GM19351 (cell line): ENCODE measurements around the gene SLC9C2.
"Not testable (repeated sequence)": the region's sequence is repeated elsewhere in the genome, so short reads cannot be mapped to it uniquely, and the experiment has no call there.

ENCODE experiments used
- ATAC-seq: cut with Tn5 transposase; IDR thresholded peaks from one replicate; pipeline ENCODE4 v1.9.1; 2021; ENCODE audit warnings: mild to moderate bottlenecking, moderate library complexity; ENCODE audit not compliant: unreplicated experiment

Gene SLC9C2

GRCh38 chr1:173603056-173603591, at the start of gene SLC9C2:
Gene SLC9C2 (minus strand): TSS chr1:173603072. CDS start chr1:173601776, 1,296 bp downstream.
- ATAC-seq = no peak

GRCh38 chr1:173648880-173649605, 46.2 kb upstream of the SLC9C2 start:
- no peak for ATAC-seq

GRCh38 chr1:173646656-173647055, 43.8 kb upstream of the SLC9C2 start:
- no peak for ATAC-seq

- ATAC-seq = not testable (repeated sequence)
Measured at GRCh38 chr1:173642450-173643139, 39.7 kb upstream of the SLC9C2 start.

GRCh38 chr1:173639102-173639501, 36.2 kb upstream of the SLC9C2 start:
- ATAC-seq = no peak

GRCh38 chr1:173638043-173639021, 35.5 kb upstream of the SLC9C2 start:
- ATAC-seq = no peak

GRCh38 chr1:173637236-173638042, 34.6 kb upstream of the SLC9C2 start:
- ATAC-seq = not testable (repeated sequence)

- ATAC-seq = no peak
Measured at GRCh38 chr1:173635116-173635515, 32.2 kb upstream of the SLC9C2 start, which contains the start of gene TEX50. Gene TEX50 (plus strand): TSS chr1:173635338. CDS start chr1:173635522, 184 bp downstream.

- ATAC-seq = no peak
Measured at GRCh38 chr1:173628888-173629287, 26.0 kb upstream of the SLC9C2 start.

- no peak for ATAC-seq
Measured at GRCh38 chr1:173627269-173627668, 24.4 kb upstream of the SLC9C2 start.

GRCh38 chr1:173616859-173617258, 14.0 kb upstream of the SLC9C2 start:
- ATAC-seq = no peak

GRCh38 chr1:173613086-173613485, 10.2 kb upstream of the SLC9C2 start:
- ATAC-seq = not testable (repeated sequence)

- ATAC-seq = no peak
Measured at GRCh38 chr1:173608503-173609216, 5.8 kb upstream of the SLC9C2 start.

GRCh38 chr1:173601588-173601987, 1.3 kb downstream of the SLC9C2 start:
- ATAC-seq = peak; percentile 87

- ATAC-seq = no peak
Measured at GRCh38 chr1:173596097-173596825, 6.6 kb downstream of the SLC9C2 start.

GRCh38 chr1:173591138-173591537, 11.7 kb downstream of the SLC9C2 start:
- ATAC-seq = not testable (repeated sequence)

- no peak for ATAC-seq
Measured at GRCh38 chr1:173590557-173590956, 12.3 kb downstream of the SLC9C2 start.

- ATAC-seq = peak; percentile 51
Measured at GRCh38 chr1:173581383-173582079, 21.3 kb downstream of the SLC9C2 start.
